PC-9 (cell line): ENCODE data around the gene CHRNA5.

ENCODE experiments used
- EZH2 ChIP-seq: fragments of 200-600 bp; sonication (generic); IDR thresholded peaks from 2 replicates; pipeline ENCODE4 v1.8.0; 2017; ENCODE audit warnings: antibody characterized with exemption, low read depth
- TF ChIP-seq, protein P1 (sequence below): fragments of 200-600 bp; sonication (generic); conservative IDR thresholded peaks from 2 replicates; pipeline ENCODE4 v1.6.1; 2017; ENCODE audit warnings: mixed run types, antibody characterized with exemption, mild to moderate bottlenecking, moderate library complexity

DNA sequence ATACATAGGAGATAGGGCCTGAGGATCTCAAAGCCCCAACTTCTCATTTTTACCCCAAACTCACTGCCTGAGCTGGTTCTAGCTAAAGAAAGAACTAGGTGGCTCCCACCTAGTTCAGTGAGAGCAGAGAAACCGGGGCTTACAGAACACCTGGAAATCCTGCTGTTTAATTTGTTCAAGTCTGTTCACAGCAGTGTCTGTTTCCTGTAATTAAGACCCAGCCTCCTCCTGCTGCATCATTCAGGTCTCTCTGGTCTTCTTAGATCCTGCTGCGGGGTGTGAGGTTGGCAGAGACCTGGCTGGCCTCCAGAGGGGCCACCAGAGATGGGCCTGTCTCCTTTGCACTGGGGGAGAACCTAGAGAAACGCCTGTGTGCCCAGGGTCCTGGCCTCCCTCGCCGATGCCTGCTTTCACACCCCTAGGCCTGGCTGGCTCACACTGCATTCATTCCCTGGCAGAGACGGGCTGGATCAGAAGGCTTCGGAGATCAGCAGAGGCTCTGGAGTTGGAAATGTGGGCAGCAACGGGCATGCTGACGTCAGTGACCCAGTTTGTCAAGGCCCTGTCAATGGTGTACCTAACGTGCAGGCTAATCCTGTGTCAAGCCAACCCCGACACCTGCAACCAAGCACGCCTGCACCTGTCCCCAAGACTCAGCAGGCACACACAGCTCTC, 60.4 kb downstream of the CHRNA5 start:
- TF ChIP-seq, protein P1, sequence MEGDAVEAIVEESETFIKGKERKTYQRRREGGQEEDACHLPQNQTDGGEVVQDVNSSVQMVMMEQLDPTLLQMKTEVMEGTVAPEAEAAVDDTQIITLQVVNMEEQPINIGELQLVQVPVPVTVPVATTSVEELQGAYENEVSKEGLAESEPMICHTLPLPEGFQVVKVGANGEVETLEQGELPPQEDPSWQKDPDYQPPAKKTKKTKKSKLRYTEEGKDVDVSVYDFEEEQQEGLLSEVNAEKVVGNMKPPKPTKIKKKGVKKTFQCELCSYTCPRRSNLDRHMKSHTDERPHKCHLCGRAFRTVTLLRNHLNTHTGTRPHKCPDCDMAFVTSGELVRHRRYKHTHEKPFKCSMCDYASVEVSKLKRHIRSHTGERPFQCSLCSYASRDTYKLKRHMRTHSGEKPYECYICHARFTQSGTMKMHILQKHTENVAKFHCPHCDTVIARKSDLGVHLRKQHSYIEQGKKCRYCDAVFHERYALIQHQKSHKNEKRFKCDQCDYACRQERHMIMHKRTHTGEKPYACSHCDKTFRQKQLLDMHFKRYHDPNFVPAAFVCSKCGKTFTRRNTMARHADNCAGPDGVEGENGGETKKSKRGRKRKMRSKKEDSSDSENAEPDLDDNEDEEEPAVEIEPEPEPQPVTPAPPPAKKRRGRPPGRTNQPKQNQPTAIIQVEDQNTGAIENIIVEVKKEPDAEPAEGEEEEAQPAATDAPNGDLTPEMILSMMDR: no peak
- no peak for TF ChIP-seq EZH2
